Ovary (tissue), 3 donors: ENCODE measurements around the gene PDYN.

Source experiments
- CTCF ChIP-seq, 3 donors: fragments of 450-650 bp in 2 of 3; fragments of 200-600 bp in 1 of 3; IDR thresholded peaks; one replicate each; pipeline versions ENCODE4 v1.5.1 to v1.8.0; 2016 to 2022; ENCODE audit warnings: antibody characterized with exemption in 3 of 3, mild to moderate bottlenecking in 1 of 3
- EP300 ChIP-seq: sonication (generic); formaldehyde crosslinking; IDR thresholded peaks from one replicate; pipeline ENCODE4 v1.6.1; 2017; ENCODE audit warnings: antibody characterized with exemption
- POLR2A ChIP-seq: fragments of 450-650 bp; IDR thresholded peaks from one replicate; pipeline ENCODE4 v1.6.1; 2017; ENCODE audit warnings: antibody characterized with exemption, mild to moderate bottlenecking, moderate library complexity
- donor health status: DM: no; HTN: no; CAD: no.

DNA sequence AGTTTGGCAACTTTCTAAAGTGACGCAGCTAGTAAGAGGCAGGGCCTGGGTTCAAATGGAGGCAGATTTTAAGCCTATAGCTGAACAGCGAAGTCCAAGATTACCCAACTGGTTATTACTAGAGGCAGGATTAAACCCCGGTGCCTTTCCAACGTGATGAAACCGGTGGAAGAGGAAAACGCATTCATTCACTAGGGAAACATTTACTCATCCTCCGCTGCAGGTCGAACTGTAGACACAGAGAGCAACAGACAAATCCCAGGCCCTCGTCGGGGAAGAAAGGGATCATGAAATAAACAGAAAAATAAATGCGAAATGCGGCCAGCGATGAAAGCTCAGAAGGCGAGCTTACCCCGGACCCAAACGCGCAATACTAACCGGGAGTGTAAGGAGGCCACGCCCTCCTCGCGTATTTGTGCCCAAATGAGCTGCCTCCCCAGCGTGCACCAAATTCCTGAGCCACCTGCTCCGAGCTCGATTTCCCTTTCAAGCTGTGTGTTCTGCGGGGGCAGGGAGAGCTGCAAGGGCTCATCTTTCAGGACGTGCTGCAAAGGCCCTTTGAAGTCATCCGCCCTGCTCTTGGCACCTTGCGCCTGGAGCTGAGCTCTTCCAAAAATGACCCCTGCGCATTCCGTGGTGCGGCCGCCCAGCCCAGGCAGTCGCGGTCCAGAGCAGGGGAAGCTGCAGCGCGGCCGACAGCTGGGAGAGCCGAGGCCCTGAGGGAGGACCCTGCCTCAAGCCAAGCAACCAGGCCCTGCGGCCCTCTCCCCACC is 46.9 kb downstream of the PDYN start:
- no peak for TF ChIP-seq CTCF (IDR thresholded peaks at IDR 0.05)
- peak; percentile 9 for TF ChIP-seq POLR2A
- no peak for TF ChIP-seq EP300
